HG03095 (cell line): ENCODE measurements around the gene ISYNA1.

Experiments
- ATAC-seq: cut with Tn5 transposase; IDR thresholded peaks from one replicate; pipeline ENCODE4 v1.9.1; 2021; ENCODE audit warnings: moderate library complexity; ENCODE audit not compliant: unreplicated experiment

ISYNA1 gene

GRCh38 chr19:18437491-18438330 lies at the start of gene ISYNA1:
Gene ISYNA1, minus strand, starts transcription at chr19:18438133. Its CDS starts 154 bp downstream, at chr19:18437979.
- no peak for ATAC-seq

GRCh38 chr19:18486746-18487145 lies 48.8 kb upstream of the ISYNA1 start:
- ATAC-seq = no peak

- no peak for ATAC-seq
Observed at GRCh38 chr19:18484992-18485391, 47.1 kb upstream of the ISYNA1 start.

GRCh38 chr19:18483119-18483890 lies 45.4 kb upstream of the ISYNA1 start:
- ATAC-seq = no peak

- no peak for ATAC-seq
Observed at GRCh38 chr19:18481505-18482222, 43.7 kb upstream of the ISYNA1 start.

- ATAC-seq = no peak
Observed at GRCh38 chr19:18480006-18480691, 42.2 kb upstream of the ISYNA1 start.

- ATAC-seq = peak; percentile 79
Observed at GRCh38 chr19:18478545-18479311, 40.8 kb upstream of the ISYNA1 start.

GRCh38 chr19:18477974-18478373 lies 40.0 kb upstream of the ISYNA1 start:
- no peak for ATAC-seq

- no peak for ATAC-seq
Observed at GRCh38 chr19:18477042-18477779, 39.3 kb upstream of the ISYNA1 start.

GRCh38 chr19:18476507-18477041 lies 38.6 kb upstream of the ISYNA1 start:
- no peak for ATAC-seq

- ATAC-seq = no peak
Observed at GRCh38 chr19:18475762-18476331, 37.9 kb upstream of the ISYNA1 start.

GRCh38 chr19:18475004-18475453 lies 37.1 kb upstream of the ISYNA1 start:
- ATAC-seq = no peak

- no peak for ATAC-seq
Observed at GRCh38 chr19:18474366-18474887, 36.5 kb upstream of the ISYNA1 start.

- ATAC-seq = no peak
Observed at GRCh38 chr19:18473706-18474087, 35.8 kb upstream of the ISYNA1 start.

- ATAC-seq = no peak
Observed at GRCh38 chr19:18473003-18473705, 35.2 kb upstream of the ISYNA1 start.

- ATAC-seq = no peak
Observed at GRCh38 chr19:18470787-18471186, 32.9 kb upstream of the ISYNA1 start.

- ATAC-seq = no peak
Observed at GRCh38 chr19:18469069-18469846, 31.3 kb upstream of the ISYNA1 start.
